Measurements from ENCODE around the gene ANO10.

The ANO10 gene

GRCh38 chr3:43559961-43560360 lies 61.9 kb downstream of the ANO10 start:
- TF ChIP-seq EGR1 (IDR thresholded peaks at IDR 0.05) (no peak), MAX (IDR thresholded peaks at IDR 0.05) (no peak), CEBPB (IDR thresholded peaks at IDR 0.05) (no peak), TEAD4 (IDR thresholded peaks at IDR 0.05) (no peak), RAD21 (IDR thresholded peaks at IDR 0.05; ENCODE audit: low read depth) (no peak), CREB1 (IDR thresholded peaks at IDR 0.05; ENCODE audit: low read depth) (no peak), NFIC (IDR thresholded peaks at IDR 0.05) (no peak)
- TF ChIP-seq, protein P1, sequence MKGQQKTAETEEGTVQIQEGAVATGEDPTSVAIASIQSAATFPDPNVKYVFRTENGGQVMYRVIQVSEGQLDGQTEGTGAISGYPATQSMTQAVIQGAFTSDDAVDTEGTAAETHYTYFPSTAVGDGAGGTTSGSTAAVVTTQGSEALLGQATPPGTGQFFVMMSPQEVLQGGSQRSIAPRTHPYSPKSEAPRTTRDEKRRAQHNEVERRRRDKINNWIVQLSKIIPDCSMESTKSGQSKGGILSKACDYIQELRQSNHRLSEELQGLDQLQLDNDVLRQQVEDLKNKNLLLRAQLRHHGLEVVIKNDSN (IDR thresholded peaks at IDR 0.05), result no peak
- TF ChIP-seq, protein P2, sequence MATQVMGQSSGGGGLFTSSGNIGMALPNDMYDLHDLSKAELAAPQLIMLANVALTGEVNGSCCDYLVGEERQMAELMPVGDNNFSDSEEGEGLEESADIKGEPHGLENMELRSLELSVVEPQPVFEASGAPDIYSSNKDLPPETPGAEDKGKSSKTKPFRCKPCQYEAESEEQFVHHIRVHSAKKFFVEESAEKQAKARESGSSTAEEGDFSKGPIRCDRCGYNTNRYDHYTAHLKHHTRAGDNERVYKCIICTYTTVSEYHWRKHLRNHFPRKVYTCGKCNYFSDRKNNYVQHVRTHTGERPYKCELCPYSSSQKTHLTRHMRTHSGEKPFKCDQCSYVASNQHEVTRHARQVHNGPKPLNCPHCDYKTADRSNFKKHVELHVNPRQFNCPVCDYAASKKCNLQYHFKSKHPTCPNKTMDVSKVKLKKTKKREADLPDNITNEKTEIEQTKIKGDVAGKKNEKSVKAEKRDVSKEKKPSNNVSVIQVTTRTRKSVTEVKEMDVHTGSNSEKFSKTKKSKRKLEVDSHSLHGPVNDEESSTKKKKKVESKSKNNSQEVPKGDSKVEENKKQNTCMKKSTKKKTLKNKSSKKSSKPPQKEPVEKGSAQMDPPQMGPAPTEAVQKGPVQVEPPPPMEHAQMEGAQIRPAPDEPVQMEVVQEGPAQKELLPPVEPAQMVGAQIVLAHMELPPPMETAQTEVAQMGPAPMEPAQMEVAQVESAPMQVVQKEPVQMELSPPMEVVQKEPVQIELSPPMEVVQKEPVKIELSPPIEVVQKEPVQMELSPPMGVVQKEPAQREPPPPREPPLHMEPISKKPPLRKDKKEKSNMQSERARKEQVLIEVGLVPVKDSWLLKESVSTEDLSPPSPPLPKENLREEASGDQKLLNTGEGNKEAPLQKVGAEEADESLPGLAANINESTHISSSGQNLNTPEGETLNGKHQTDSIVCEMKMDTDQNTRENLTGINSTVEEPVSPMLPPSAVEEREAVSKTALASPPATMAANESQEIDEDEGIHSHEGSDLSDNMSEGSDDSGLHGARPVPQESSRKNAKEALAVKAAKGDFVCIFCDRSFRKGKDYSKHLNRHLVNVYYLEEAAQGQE (IDR thresholded peaks at IDR 0.05; ENCODE audit: low read depth), result no peak

GRCh38 chr3:43558171-43558570 lies 63.6 kb downstream of the ANO10 start:
- TF ChIP-seq EP300 (IDR thresholded peaks at IDR 0.05; ENCODE audit: borderline replicate concordance) (no peak), CREB1 (IDR thresholded peaks at IDR 0.05; ENCODE audit: low read depth) (no peak)
- TF ChIP-seq, protein P1 (IDR thresholded peaks at IDR 0.05), result no peak

DNA sequence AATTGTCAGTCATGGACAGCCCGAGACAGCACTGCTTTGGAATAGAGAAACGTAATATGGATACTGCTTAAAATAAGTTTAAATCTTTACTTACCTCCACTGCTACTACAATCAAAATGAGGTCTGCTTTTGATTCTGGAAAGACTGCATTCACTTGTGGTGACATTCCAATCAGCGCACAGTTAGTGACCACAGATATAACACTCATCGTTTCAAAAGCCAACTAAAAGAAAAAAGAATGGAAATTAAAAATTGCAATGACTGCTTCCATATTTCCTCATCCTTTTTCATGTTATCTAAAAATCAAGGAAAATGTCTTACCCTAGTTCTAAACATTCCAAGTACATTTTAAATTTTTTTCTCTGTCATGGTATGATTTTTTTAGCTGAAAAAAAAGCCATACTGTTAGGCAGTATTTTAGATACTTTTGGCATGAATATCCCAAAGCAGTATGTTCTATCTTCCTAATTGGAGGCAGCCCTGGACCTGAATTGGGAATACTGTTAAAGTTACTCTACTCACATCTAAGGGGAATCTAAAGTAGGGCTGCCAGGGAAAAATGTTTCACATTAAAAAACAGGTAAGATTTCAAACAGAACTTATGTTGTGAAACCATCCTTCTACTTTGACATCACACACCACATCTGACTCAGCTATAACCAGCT lies 72.1 kb downstream of the ANO10 start:
- TF ChIP-seq TAF1 (IDR thresholded peaks at IDR 0.05; ENCODE audit: low read depth) (no peak), EP300 (IDR thresholded peaks at IDR 0.05; ENCODE audit: borderline replicate concordance) (no peak), MAX (IDR thresholded peaks at IDR 0.05) (no peak), EGR1 (IDR thresholded peaks at IDR 0.05) (no peak), TEAD4 (IDR thresholded peaks at IDR 0.05) (no peak), RAD21 (IDR thresholded peaks at IDR 0.05; ENCODE audit: low read depth) (no peak), CREB1 (IDR thresholded peaks at IDR 0.05; ENCODE audit: low read depth) (no peak), NFIC (IDR thresholded peaks at IDR 0.05) (no peak), CEBPB (IDR thresholded peaks at IDR 0.05) (no peak), ZBTB7A (IDR thresholded peaks at IDR 0.05; ENCODE audit: low read depth) (no peak), FOXM1 (IDR thresholded peaks at IDR 0.05; ENCODE audit: borderline replicate concordance, low read depth) (no peak), TCF12 (IDR thresholded peaks at IDR 0.05; ENCODE audit: low read depth) (no peak), YY1 (IDR thresholded peaks at IDR 0.05; ENCODE audit: low read depth) (no peak)
- TF ChIP-seq, protein P2 (IDR thresholded peaks at IDR 0.05; ENCODE audit: low read depth), result no peak
- TF ChIP-seq, protein P1 (IDR thresholded peaks at IDR 0.05), result no peak

- TF ChIP-seq RAD21 (IDR thresholded peaks at IDR 0.05; ENCODE audit: low read depth), result peak; percentile 70
Measured at GRCh38 chr3:43544277-43544676, 77.5 kb downstream of the ANO10 start.

DNA sequence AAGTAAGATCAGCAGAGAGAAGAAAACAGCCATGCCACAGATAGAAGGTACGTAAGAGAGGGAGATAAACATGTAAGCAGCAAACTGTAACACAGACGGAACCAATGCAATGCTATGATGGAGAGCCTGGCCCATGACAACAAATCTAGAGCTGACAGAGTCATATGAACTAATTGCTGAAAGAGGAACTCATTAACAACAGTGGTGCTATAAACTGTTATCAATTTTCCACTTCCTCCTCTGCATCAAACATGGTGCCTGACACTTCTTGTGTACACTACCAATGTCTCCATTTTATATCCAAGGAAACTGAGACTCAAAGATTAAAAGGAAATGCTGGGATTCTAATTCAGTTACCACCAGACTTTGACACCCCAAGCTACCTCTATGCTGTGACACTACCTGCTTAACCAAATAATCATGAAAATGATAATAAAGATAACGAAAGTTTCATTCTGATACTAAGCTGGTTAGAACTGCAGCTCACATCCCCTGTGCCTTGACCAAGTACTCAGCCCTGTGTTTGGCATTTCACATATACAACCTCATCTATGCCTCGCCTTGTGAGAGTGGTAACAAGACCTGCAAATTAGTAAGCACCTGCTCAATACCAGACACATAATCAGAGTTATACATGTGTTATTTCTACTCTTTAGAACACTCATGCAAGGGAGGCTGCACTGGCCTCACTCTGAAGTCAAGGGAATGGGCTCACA lies 79.3 kb downstream of the ANO10 start:
- TF ChIP-seq, protein P2 (IDR thresholded peaks at IDR 0.05; ENCODE audit: low read depth), result no peak
- no peak for TF ChIP-seq TCF12 (IDR thresholded peaks at IDR 0.05; ENCODE audit: low read depth)
- TF ChIP-seq, protein P1 (IDR thresholded peaks at IDR 0.05), result no peak
- no peak for TF ChIP-seq RAD21 (IDR thresholded peaks at IDR 0.05; ENCODE audit: low read depth)
- TF ChIP-seq FOXM1 (IDR thresholded peaks at IDR 0.05; ENCODE audit: borderline replicate concordance, low read depth), result no peak
- no peak for TF ChIP-seq TEAD4 (IDR thresholded peaks at IDR 0.05)
- TF ChIP-seq CREB1 (IDR thresholded peaks at IDR 0.05; ENCODE audit: low read depth), result no peak
- TF ChIP-seq EGR1 (IDR thresholded peaks at IDR 0.05), result no peak
- TF ChIP-seq ZBTB7A (IDR thresholded peaks at IDR 0.05; ENCODE audit: low read depth), result no peak
- TF ChIP-seq MAX (IDR thresholded peaks at IDR 0.05), result no peak
- TF ChIP-seq EP300 (IDR thresholded peaks at IDR 0.05; ENCODE audit: borderline replicate concordance), result no peak
- no peak for TF ChIP-seq YY1 (IDR thresholded peaks at IDR 0.05; ENCODE audit: low read depth)
- TF ChIP-seq NFIC (IDR thresholded peaks at IDR 0.05), result no peak
